ENCODE measurements around the gene ETNK2. TPM values are rescaled to one million over a fixed set of nuclear protein-coding genes. Genes with fewer than 3 reads are reported as not detected.

ETNK2 gene
- total and polyA plus RNA-seq, 4 donors: 24.5 to 119 (median 78.8) TPM

- TF ChIP-seq GABPA (IDR thresholded peaks at IDR 0.05 in 1 of 2, conservative IDR thresholded peaks at IDR 0.05 in 1 of 2): no peak
- no peak for TF ChIP-seq FOXA1 (IDR thresholded peaks at IDR 0.05)
- no peak for TF ChIP-seq ATF3 (IDR thresholded peaks at IDR 0.05)
- no peak for TF ChIP-seq JUND (IDR thresholded peaks at IDR 0.05)
Observed at GRCh38 chr1:204096931-204097330, 54.9 kb downstream of the ETNK2 start (continued).

GRCh38 chr1:204094856-204095634 lies 56.8 kb downstream of the ETNK2 start:
- no peaks in the 10 kb centered on the region for H3K36me3 ChIP-seq (ENCODE audit: control insufficient read depth in 4 of 4, insufficient read depth in 3 of 4, low read depth in 1 of 4, low read length in 3 of 4)
- no peaks in the 10 kb centered on the region for H3K9me3 ChIP-seq (ENCODE audit: control insufficient read depth in 4 of 4, low read length in 3 of 4)
- peaks cover 6 to 31% (median 15%) of the 10 kb centered on the region in 4 donors for H3K4me1 ChIP-seq (ENCODE audit: control insufficient read depth in 4 of 4, insufficient read depth in 4 of 4, low read length in 3 of 4)
- WGBS: 80% methylated on average over 15 of the region's 15 CpGs
- H3K27me3 ChIP-seq (ENCODE audit: control insufficient read depth in 4 of 4, insufficient read depth in 4 of 4, low read length in 3 of 4): no peaks in the 10 kb centered on the region
- H3K27ac ChIP-seq (ENCODE audit: low read depth in 1 of 2, low read length in 2 of 2): peak overlapping the region in 1 of 2 donors; percentile 3
- DNase-seq (ENCODE audit: low spot score): no peak
- H3K9ac ChIP-seq (ENCODE audit: low read depth in 1 of 2, low read length in 2 of 2): no peak overlapping the region
- TF ChIP-seq CTCF (IDR thresholded peaks at IDR 0.05; ENCODE audit: low read depth, low read length, missing input control): no peak
- no peak for TF ChIP-seq FOXA2 (IDR thresholded peaks at IDR 0.05)
- no peak for TF ChIP-seq ATF3 (IDR thresholded peaks at IDR 0.05)
- no peak for TF ChIP-seq JUND (IDR thresholded peaks at IDR 0.05)
- TF ChIP-seq SP1 (IDR thresholded peaks at IDR 0.05): no peak
- no peak for TF ChIP-seq HNF4A (conservative IDR thresholded peaks at IDR 0.05)
- no peak for TF ChIP-seq RAD21 (IDR thresholded peaks at IDR 0.05)
- TF ChIP-seq ZBTB33 (IDR thresholded peaks at IDR 0.05): no peak
- no peak for TF ChIP-seq TAF1 (conservative IDR thresholded peaks at IDR 0.05)
- no peak for TF ChIP-seq FOXA1 (IDR thresholded peaks at IDR 0.05)
- no peak for TF ChIP-seq HNF4G (IDR thresholded peaks at IDR 0.05)
- no peak for TF ChIP-seq GABPA (IDR thresholded peaks at IDR 0.05 in 1 of 2, conservative IDR thresholded peaks at IDR 0.05 in 1 of 2)
- no peak overlapping the region for H3K4me3 ChIP-seq (ENCODE audit: low read depth in 1 of 3, low read length in 3 of 3)

GRCh38 chr1:204094313-204094729 lies 57.5 kb downstream of the ETNK2 start:
- Histone ChIP-seq H3K4me3 (ENCODE audit: low read depth in 1 of 3, low read length in 3 of 3) (no peak overlapping the region), H3K4me1 (ENCODE audit: control insufficient read depth in 4 of 4, insufficient read depth in 4 of 4, low read length in 3 of 4) (peaks cover 6 to 35% (median 16%) of the 10 kb centered on the region in 4 donors), H3K27me3 (ENCODE audit: control insufficient read depth in 4 of 4, insufficient read depth in 4 of 4, low read length in 3 of 4) (no peaks in the 10 kb centered on the region), H3K27ac (ENCODE audit: low read depth in 1 of 2, low read length in 2 of 2) (peak overlapping the region in 1 of 2 donors; percentile 3), H3K9me3 (ENCODE audit: control insufficient read depth in 4 of 4, low read length in 3 of 4) (no peaks in the 10 kb centered on the region), H3K9ac (ENCODE audit: low read depth in 1 of 2, low read length in 2 of 2) (no peak overlapping the region), H3K36me3 (ENCODE audit: control insufficient read depth in 4 of 4, insufficient read depth in 3 of 4, low read depth in 1 of 4, low read length in 3 of 4) (no peaks in the 10 kb centered on the region)
- DNase-seq (ENCODE audit: low spot score): no peak
- 55% methylated on average over 6 of the region's 6 CpGs for WGBS
- TF ChIP-seq EGR1 (IDR thresholded peaks at IDR 0.05; ENCODE audit: low read depth in 2 of 2): no peak
- no peak for TF ChIP-seq TAF1 (conservative IDR thresholded peaks at IDR 0.05)
- TF ChIP-seq NR2F2 (IDR thresholded peaks at IDR 0.05): peak; percentile 42
- TF ChIP-seq RXRA (IDR thresholded peaks at IDR 0.05): peak in 1 of 2 donors; percentile 28
- no peak for TF ChIP-seq RAD21 (IDR thresholded peaks at IDR 0.05)
- TF ChIP-seq MAX (IDR thresholded peaks at IDR 0.05): no peak
